ENCODE data around the gene CASQ1. TPM values are rescaled to one million over a fixed set of nuclear protein-coding genes. Genes with fewer than 3 reads are reported as not detected.

CASQ1 gene
- total and polyA plus RNA-seq, 9 of the 15 experiments (the other 6 are each of a cell fraction or from before 2014, with no cell fraction given): not detected

GRCh38 chr1:160247053-160247452, 56.7 kb downstream of the CASQ1 start:
- ATAC-seq (no peak), FAIRE-seq (no peak), DNase-seq (ENCODE audit: extremely low read depth in 1 of 4, low spot score in 3 of 4) (no peak)
- in situ Hi-C loops (cut with MboI): no loop called here
- Histone ChIP-seq H3K4me2 (ENCODE audit: insufficient read depth, low read length) (no peak overlapping the region), H3K27me3 (ENCODE audit: control insufficient read depth in 2 of 2, insufficient read depth in 2 of 2, low read length in 2 of 2) (no peaks in the 10 kb centered on the region), H3K9me3 (replicated peaks; ENCODE audit: control insufficient read depth, insufficient read depth, low read depth, low read length) (no peaks in the 10 kb centered on the region), H3K36me3 (ENCODE audit: control insufficient read depth, insufficient read depth, low read length) (peaks cover 44% of the 10 kb centered on the region), H3K9ac (ENCODE audit: insufficient read depth in 1 of 2, low read depth in 2 of 2, low read length in 2 of 2) (no peak overlapping the region), H3K79me2 (ENCODE audit: control insufficient read depth, insufficient read depth, low read length) (peaks cover 56% of the 10 kb centered on the region), H4K20me1 (replicated peaks; ENCODE audit: control insufficient read depth, insufficient read depth, low read length) (peaks cover 5% of the 10 kb centered on the region; the same call in 1 of the 2 replicates), H3K4me3 (no peak overlapping the region), H3K9me1 (ENCODE audit: control insufficient read depth, insufficient read depth, low read length) (no peaks in the 10 kb centered on the region), H3K27ac (ENCODE audit: extremely low read depth, low read depth, low read length) (no peak overlapping the region), H3K4me1 (replicated peaks in 1 of 2; ENCODE audit: control insufficient read depth in 2 of 2, insufficient read depth in 2 of 2, low read length in 2 of 2) (no peaks in the 10 kb centered on the region), H2AFZ (ENCODE audit: low read depth, low read length) (no peak overlapping the region)
- POLR2A ChIA-PET: interaction anchor here (1.1 to 2.9 kb wide), 2 partner anchors 11 to 12 kb away, joined by 4 to 12 read pairs; no protein-coding TSS in a partner anchor
- TF ChIP-seq IFI16 (CRISPR knock-in tag; IDR thresholded peaks at IDR 0.05) (no peak), MAZ (CRISPR knock-in tag; conservative IDR thresholded peaks at IDR 0.05 in 1 of 2, IDR thresholded peaks at IDR 0.05 in 1 of 2) (no peak), STAT5B (CRISPR knock-in tag; IDR thresholded peaks at IDR 0.05) (no peak), XRCC3 (IDR thresholded peaks at IDR 0.05) (no peak), NFATC3 (IDR thresholded peaks at IDR 0.05) (no peak), TAF9B (IDR thresholded peaks at IDR 0.05; ENCODE audit: partially characterized antibody) (no peak), TAF7 (tag; IDR thresholded peaks at IDR 0.05) (no peak), FUS (optimal IDR thresholded peaks at IDR 0.05; ENCODE audit: low read depth, low read length) (no peak), HOXB6 (CRISPR knock-in tag; IDR thresholded peaks at IDR 0.05; ENCODE audit: borderline replicate concordance) (no peak), ELF2 (CRISPR knock-in tag; IDR thresholded peaks at IDR 0.05) (no peak), CBX3 (IDR thresholded peaks at IDR 0.05; ENCODE audit: borderline replicate concordance in 1 of 2, low read length in 2 of 2) (no peak), CBX2 (IDR thresholded peaks at IDR 0.05; ENCODE audit: insufficient read depth, low read length, poor library complexity, severe bottlenecking) (no peak), ZFPM2 (CRISPR knock-in tag; IDR thresholded peaks at IDR 0.05) (no peak), TAL1 (IDR thresholded peaks at IDR 0.05) (no peak), ZNF347 (CRISPR knock-in tag; IDR thresholded peaks at IDR 0.05; ENCODE audit: low read depth) (no peak), ZNF398 (CRISPR knock-in tag; IDR thresholded peaks at IDR 0.05) (no peak), MED1 (CRISPR knock-in tag; IDR thresholded peaks at IDR 0.05; ENCODE audit: borderline replicate concordance) (no peak), GATA2 (CRISPR knock-in tag; IDR thresholded peaks at IDR 0.05) (no peak), ZNF232 (CRISPR knock-in tag; IDR thresholded peaks at IDR 0.05) (no peak)
- CTCF ChIA-PET (ENCODE audit: low intra/inter-chr PET ratio): no interaction called here
- no TSS peak for BruUV-seq (replicated peaks)
- intact Hi-C loops (cut with micrococcal nuclease): no loop called here
- 89% methylated on average over 1 of the region's 1 CpG for WGBS (ENCODE audit: insufficient coverage, low coverage, missing lambda C conversion rate)

Measured in K562 (cell line).